HG03135 (cell line): Measurements from ENCODE around the gene IZUMO1R.
"Not testable (repeated sequence)": the region's sequence is repeated elsewhere in the genome, so short reads cannot be mapped to it uniquely, and the experiment has no call there.

Experiments
- ATAC-seq: cut with Tn5 transposase; IDR thresholded peaks from one replicate; pipeline ENCODE4 v1.9.1; 2021; ENCODE audit warnings: mild to moderate bottlenecking, moderate library complexity; ENCODE audit not compliant: unreplicated experiment

Gene IZUMO1R

DNA sequence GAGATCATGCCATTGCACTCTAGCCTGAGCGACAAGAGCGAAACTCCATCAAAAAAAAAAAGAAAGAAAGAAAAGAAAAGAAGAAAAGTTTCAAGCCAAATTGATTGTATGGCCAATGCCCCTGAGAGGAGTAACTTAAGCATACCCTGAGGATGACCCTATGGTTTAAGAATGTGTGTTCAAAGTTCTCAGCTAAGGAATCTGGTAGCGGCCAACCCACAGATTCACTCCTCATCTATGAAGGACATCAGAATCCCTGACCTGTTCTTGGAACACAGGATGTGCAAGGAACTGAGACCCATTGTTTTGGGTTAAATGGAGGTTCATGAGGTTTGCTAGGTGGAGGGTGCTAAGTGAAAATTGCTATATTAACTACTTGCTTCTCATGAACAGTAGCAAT, 18.1 kb downstream of the IZUMO1R start:
- ATAC-seq, result no peak

GRCh38 chr11:94325681-94326080, 21.3 kb downstream of the IZUMO1R start:
- peak; percentile 81 for ATAC-seq

- no peak for ATAC-seq
These were observed 22.6 kb downstream of the IZUMO1R start for GRCh38 chr11:94326947-94327346.

DNA sequence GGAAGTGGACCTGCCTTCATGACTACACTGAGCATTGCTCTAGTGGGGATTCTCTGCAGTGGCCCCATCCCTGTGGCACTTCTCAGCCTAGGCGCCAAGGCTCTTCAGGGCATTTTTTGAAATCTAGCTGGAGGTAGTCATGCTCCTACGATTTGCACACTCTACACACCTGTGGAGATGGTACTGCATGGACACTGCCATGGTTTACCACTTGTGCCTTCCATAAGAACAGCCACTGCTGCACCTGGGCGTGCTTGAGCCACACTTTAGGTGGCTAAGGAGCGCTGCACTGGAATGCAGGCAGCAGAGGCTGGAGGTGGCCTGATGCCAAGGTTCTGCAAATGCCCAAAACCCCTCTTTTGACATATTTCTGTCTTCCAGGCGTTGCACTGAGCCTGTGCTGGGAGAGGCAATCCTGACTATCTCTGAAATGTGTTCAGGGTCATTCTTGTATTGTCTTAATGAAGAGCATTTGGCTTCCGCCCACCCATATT, 24.3 kb downstream of the IZUMO1R start:
- ATAC-seq, result no peak

DNA sequence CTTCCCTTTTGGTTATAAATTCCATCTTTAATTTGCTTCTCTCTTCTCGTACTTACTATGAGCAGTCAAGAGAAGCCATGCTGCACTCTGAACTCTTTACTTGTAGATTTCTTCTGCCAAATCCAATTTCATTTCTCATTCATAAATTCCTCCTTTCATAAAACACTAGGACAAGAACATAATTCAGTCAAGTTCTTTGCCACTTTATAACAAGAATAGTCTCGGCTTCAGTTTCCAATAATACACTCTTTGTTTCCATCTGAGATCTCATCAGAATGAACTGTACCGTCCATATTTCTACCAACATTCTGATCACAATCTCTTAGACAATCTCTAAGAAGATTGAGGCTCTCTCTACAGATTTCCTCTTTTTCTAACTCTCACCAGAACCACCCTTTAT, 25.1 kb downstream of the IZUMO1R start:
- no peak for ATAC-seq

GRCh38 chr11:94330789-94331188, 26.4 kb downstream of the IZUMO1R start:
- no peak for ATAC-seq

GRCh38 chr11:94332814-94333213, 28.4 kb downstream of the IZUMO1R start:
- ATAC-seq, result no peak

DNA sequence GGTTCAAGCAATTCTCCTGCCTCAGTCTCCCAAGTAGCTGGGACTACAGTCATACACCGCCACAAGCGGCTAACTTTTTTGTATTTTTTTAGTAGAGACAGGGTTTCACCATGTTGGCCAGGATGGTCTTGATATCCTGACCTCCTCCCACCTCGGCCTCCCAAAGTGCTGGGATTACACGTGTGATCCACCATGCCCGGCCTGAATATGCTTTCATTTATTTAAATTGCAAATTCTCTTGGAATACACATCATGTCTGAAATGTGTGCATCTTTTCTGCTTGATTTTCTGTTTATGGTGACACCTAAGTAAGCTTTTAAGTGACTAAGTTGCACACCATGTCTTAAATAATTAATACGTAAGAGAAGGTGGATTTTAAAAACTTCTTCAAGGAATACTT, 31.7 kb downstream of the IZUMO1R start:
- ATAC-seq, result no peak

DNA sequence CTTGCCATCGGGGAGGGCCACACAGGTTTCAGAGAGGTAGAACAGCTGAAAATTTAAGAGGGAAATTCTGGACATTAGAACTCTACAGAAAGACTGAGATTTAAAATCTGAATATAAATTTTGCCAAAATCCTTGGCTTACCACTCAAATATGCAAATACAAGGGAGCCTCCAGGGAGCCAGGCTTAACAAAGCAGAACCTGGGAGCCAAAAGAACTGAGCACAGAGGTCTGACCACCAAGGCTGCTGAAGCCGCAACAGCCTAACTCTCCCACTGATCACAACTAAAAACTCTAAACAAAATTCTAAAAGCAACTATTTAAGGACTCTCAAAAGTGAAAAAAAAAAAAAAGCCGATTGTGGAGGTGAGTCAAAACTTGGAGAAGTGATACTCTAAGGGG, 34.3 kb downstream of the IZUMO1R start:
- no peak for ATAC-seq

- no peak for ATAC-seq
These were observed 37.9 kb downstream of the IZUMO1R start for GRCh38 chr11:94342250-94342649.

GRCh38 chr11:94343495-94343894, 39.1 kb downstream of the IZUMO1R start:
- no peak for ATAC-seq

DNA sequence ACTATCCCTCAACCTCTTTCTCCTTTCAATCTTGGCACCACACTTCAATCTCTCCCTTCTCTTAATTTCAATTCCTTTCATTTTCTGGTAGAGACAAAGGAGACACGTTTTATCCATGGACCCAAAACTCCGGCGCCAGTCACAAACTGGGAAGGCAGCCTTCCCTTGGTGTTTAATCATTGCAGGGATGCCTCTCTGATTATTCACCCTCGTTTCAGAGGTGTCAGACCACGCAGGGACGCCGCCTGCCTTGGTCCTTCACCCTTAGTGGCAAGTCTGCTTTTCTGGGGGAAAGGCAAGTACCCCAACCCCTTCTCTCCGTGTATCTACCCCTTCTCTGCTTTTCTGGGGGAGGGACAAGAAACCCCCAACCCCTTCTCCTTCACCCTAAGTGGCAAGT, 41.9 kb downstream of the IZUMO1R start:
- not testable (repeated sequence) for ATAC-seq

DNA sequence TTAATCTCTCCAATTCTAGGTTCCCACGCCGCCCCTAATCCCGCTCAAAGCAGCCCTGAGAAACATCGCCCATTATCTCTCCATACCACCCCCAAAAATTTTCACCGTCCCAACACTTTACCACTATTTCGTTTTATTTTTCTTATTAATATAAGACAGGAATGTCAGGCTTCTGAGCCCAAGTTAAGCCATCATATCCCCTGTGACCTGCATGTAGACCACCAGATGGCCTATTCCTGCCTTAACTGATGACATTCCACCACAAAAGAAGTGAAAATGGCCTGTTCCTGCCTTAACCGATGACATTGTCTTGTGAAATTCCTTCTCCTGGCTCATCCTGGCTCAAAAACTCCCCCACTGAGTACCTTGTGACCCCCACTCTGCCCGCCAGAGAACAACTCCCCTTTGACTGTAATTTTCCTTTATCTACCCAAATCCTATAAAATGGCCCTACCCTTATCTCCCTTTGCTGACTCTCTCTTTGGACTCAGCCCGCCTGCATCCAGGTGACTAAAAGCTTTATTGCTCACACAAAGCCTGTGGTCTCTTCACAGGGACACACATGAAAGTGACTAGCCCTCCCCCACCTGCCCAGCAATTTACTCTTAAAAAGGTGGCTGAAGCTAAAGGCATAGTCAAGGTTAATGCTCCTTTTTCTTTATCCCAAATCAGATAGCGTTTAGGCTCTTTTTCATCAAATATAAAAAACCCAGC, 46.6 kb downstream of the IZUMO1R start:
- ATAC-seq, result not testable (repeated sequence)
